Nephron progenitor cell (in vitro differentiated cells): ENCODE measurements around the gene KIF18B.

Experiments used
- DNase-seq: peaks from one replicate; pipeline ENCODE4 v3.0.0; 2021
- H3K27ac Mint-ChIP-seq: 2 replicates; pipeline ENCODE4 v1.8.0; 2021; ENCODE audit warnings: mild to moderate bottlenecking, moderate library complexity, mixed read lengths
- H3K27me3 Mint-ChIP-seq: 2 replicates; pipeline ENCODE4 v1.8.0; 2021; ENCODE audit warnings: mild to moderate bottlenecking, low read depth, mixed read lengths; ENCODE audit not compliant: poor library complexity
- H3K36me3 Mint-ChIP-seq: 2 replicates; pipeline ENCODE4 v1.8.0; 2021; ENCODE audit warnings: low read depth, mixed read lengths
- H3K4me1 Mint-ChIP-seq: 2 replicates; pipeline ENCODE4 v1.8.0; 2021; ENCODE audit warnings: mixed read lengths
- H3K4me3 Mint-ChIP-seq: 2 replicates; pipeline ENCODE4 v1.8.0; 2021; ENCODE audit warnings: mild to moderate bottlenecking, moderate library complexity, mixed read lengths
- H3K9me3 Mint-ChIP-seq: 2 replicates; pipeline ENCODE4 v1.8.0; 2021; ENCODE audit warnings: mild to moderate bottlenecking, moderate library complexity, mixed read lengths
- CTCF ChIP-seq: fragments of 200-600 bp; sonication (generic); IDR thresholded peaks from 2 replicates; pipeline ENCODE4 v1.5.0; 2021; ENCODE audit warnings: antibody characterized with exemption

KIF18B gene

GRCh38 chr17:44917456-44917855 lies 30.1 kb downstream of the KIF18B start:
- no peak for TF ChIP-seq CTCF
- Mint-ChIP-seq H3K9me3 (no peaks in the 10 kb centered on the region), H3K27ac (peak overlapping the region; percentile 57), H3K4me1 (peaks cover 38% of the 10 kb centered on the region), H3K36me3 (no peaks in the 10 kb centered on the region), H3K4me3 (no peak overlapping the region), H3K27me3 (peaks cover 42% of the 10 kb centered on the region)
- DNase-seq, result no peak

- Mint-ChIP-seq H3K27ac (no peak overlapping the region), H3K4me1 (peaks cover 37% of the 10 kb centered on the region), H3K27me3 (peaks cover 45% of the 10 kb centered on the region), H3K9me3 (no peaks in the 10 kb centered on the region), H3K4me3 (no peak overlapping the region), H3K36me3 (no peaks in the 10 kb centered on the region)
- no peak for TF ChIP-seq CTCF
- DNase-seq, result no peak
Measured at GRCh38 chr17:44916781-44917241, 30.8 kb downstream of the KIF18B start.

GRCh38 chr17:44915862-44916780 lies 31.5 kb downstream of the KIF18B start:
- no peak overlapping the region for H3K4me3 Mint-ChIP-seq
- H3K9me3 Mint-ChIP-seq, result no peaks in the 10 kb centered on the region
- H3K4me1 Mint-ChIP-seq, result peaks cover 31% of the 10 kb centered on the region
- DNase-seq, result no peak
- H3K36me3 Mint-ChIP-seq, result no peaks in the 10 kb centered on the region
- TF ChIP-seq CTCF, result no peak
- peaks cover 50% of the 10 kb centered on the region for H3K27me3 Mint-ChIP-seq
- peak overlapping the region; percentile 36 for H3K27ac Mint-ChIP-seq

- Mint-ChIP-seq H3K27ac (peak within 1 kb of the TSS; percentile 36), H3K9me3 (no peaks in the 10 kb centered on the region), H3K4me1 (peaks cover 29% of the 10 kb centered on the region), H3K36me3 (no peaks in the 10 kb centered on the region), H3K27me3 (peaks cover 54% of the 10 kb centered on the region), H3K4me3 (no peak within 1 kb of the TSS)
- no peak for TF ChIP-seq CTCF
- no peak for DNase-seq
Measured at GRCh38 chr17:44915321-44915726, 32.2 kb downstream of the KIF18B start, which contains the start of gene GFAP. GFAP (minus strand) TSS chr17:44915500; CDS start chr17:44915486, 14 bp downstream.

GRCh38 chr17:44914698-44915271 lies 32.8 kb downstream of the KIF18B start:
- H3K4me3 Mint-ChIP-seq, result no peak overlapping the region
- H3K27me3 Mint-ChIP-seq, result peaks cover 52% of the 10 kb centered on the region
- DNase-seq, result no peak
- no peaks in the 10 kb centered on the region for H3K9me3 Mint-ChIP-seq
- H3K36me3 Mint-ChIP-seq, result no peaks in the 10 kb centered on the region
- H3K27ac Mint-ChIP-seq, result no peak overlapping the region
- no peak for TF ChIP-seq CTCF
- peaks cover 24% of the 10 kb centered on the region for H3K4me1 Mint-ChIP-seq
